Measurements from ENCODE around the gene EIF4H.

DNA sequence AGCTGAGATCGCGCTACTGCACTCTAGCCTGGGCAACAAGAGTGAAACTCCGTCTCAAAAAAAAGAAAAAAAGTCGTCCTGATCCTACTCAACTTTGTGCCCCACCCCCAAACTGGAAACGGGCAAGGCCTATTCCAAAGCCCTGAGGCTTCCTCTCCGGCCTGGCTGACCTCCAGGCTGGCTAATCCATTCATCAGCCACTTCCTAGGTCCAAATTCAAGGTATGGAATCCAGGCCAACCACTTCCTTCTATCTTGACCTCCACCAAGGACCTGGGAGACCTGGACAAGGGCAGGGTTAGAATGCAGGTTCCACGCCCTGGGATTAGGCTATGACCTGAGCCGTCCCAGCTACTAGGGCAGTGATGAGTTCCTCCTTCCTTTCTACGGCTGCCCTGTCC is 20.4 kb upstream of the EIF4H start:
- TF ChIP-seq, protein P1, sequence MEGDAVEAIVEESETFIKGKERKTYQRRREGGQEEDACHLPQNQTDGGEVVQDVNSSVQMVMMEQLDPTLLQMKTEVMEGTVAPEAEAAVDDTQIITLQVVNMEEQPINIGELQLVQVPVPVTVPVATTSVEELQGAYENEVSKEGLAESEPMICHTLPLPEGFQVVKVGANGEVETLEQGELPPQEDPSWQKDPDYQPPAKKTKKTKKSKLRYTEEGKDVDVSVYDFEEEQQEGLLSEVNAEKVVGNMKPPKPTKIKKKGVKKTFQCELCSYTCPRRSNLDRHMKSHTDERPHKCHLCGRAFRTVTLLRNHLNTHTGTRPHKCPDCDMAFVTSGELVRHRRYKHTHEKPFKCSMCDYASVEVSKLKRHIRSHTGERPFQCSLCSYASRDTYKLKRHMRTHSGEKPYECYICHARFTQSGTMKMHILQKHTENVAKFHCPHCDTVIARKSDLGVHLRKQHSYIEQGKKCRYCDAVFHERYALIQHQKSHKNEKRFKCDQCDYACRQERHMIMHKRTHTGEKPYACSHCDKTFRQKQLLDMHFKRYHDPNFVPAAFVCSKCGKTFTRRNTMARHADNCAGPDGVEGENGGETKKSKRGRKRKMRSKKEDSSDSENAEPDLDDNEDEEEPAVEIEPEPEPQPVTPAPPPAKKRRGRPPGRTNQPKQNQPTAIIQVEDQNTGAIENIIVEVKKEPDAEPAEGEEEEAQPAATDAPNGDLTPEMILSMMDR (IDR thresholded peaks at IDR 0.05; ENCODE audit: low read depth, low read length, poor library complexity, severe bottlenecking): no peak
- no peak for TF ChIP-seq EZH2phosphoT487 (IDR thresholded peaks at IDR 0.05; ENCODE audit: borderline replicate concordance, low read length)

Data from DOHH2 (cell line).